IMR-90 (cell line): ENCODE measurements around the gene PRTFDC1. TPM values are rescaled to one million over a fixed set of nuclear protein-coding genes. Genes with fewer than 3 reads are reported as not detected.

Experiments used
- ATAC-seq: fragments of 200-7000 bp; cut with Tn5 transposase; 2 replicates; pipeline ENCODE4 v1.9.1; 2020; ENCODE audit warnings: low read depth, mild to moderate bottlenecking, moderate library complexity
- BruUV-seq: library from RNA; stranded (reverse); fragments of 400-500 nt; replicated peaks from 2 replicates; lab custom pipeline; 2021; lab: Mats Ljungman, UMichigan
- CTCF ChIA-PET: fragments of 300-600 bp; formaldehyde crosslinking; extraction: SDS; loops from one replicate; lab custom pipeline; 2021; ENCODE audit warnings: antibody characterized with exemption; lab: Yijun Ruan, JAX
- POLR2A ChIA-PET: fragments of 300-600 bp; sonication (Branson Sonifier 250); formaldehyde crosslinking; loops from one replicate; lab custom pipeline; 2022; ENCODE audit warnings: antibody characterized with exemption; ENCODE audit not compliant: unreplicated experiment; lab: Charles Lee
- DNase-seq: peaks from one replicate; pipeline ENCODE4 v3.0.0; 2013
- H2AFZ ChIP-seq: replicated peaks from 2 replicates; pipeline ENCODE3; 2013; ENCODE audit warnings: low read length, mild to moderate bottlenecking; ENCODE audit not compliant: poor library complexity
- H2AK5ac ChIP-seq: 2 replicates; pipeline ENCODE4 v1.6.1; 2013; ENCODE audit warnings: low read depth, low read length, inconsistent platforms
- H2AK9ac ChIP-seq: replicated peaks from 2 replicates; pipeline ENCODE3; 2013; ENCODE audit warnings: mild to moderate bottlenecking, low read depth, low read length, moderate library complexity; ENCODE audit not compliant: poor library complexity
- H2BK120ac ChIP-seq: 2 replicates; pipeline ENCODE4 v1.6.1; 2013; ENCODE audit warnings: low read depth, low read length, inconsistent platforms
- H2BK15ac ChIP-seq: 3 replicates; pipeline ENCODE4 v1.6.1; 2013; ENCODE audit warnings: low read depth, low read length, inconsistent platforms
- H2BK20ac ChIP-seq: 2 replicates; pipeline ENCODE4 v1.6.1; 2013; ENCODE audit warnings: low read depth, mild to moderate bottlenecking, inconsistent platforms, low read length, moderate library complexity
- H2BK5ac ChIP-seq: 2 replicates; pipeline ENCODE4 v1.6.1; 2013; ENCODE audit warnings: mild to moderate bottlenecking, low read depth, low read length, inconsistent platforms; ENCODE audit not compliant: poor library complexity, severe bottlenecking
- H3K14ac ChIP-seq: replicated peaks from 2 replicates; pipeline ENCODE4 v1.6.1; 2013; ENCODE audit warnings: low read depth, low read length, inconsistent platforms
- H3K18ac ChIP-seq: 2 replicates; pipeline ENCODE4 v1.6.1; 2013; ENCODE audit warnings: low read depth, low read length, control low read depth
- H3K23ac ChIP-seq: 2 replicates; pipeline ENCODE4 v1.6.1; 2013; ENCODE audit warnings: low read depth, low read length, inconsistent platforms
- H3K27ac ChIP-seq: 2 replicates; pipeline ENCODE4 v1.5.1; 2013; ENCODE audit warnings: mild to moderate bottlenecking, control low read depth, low read length; ENCODE audit not compliant: insufficient read depth
- H3K27me3 ChIP-seq: 2 replicates; pipeline ENCODE4 v1.6.1; 2013; ENCODE audit warnings: low read length; ENCODE audit not compliant: control insufficient read depth, insufficient read depth
- H3K36me3 ChIP-seq: 2 replicates; pipeline ENCODE4 v1.6.1; 2013; ENCODE audit warnings: low read length, mixed read lengths; ENCODE audit not compliant: control insufficient read depth, insufficient read depth
- H3K4ac ChIP-seq: 2 replicates; pipeline ENCODE4 v1.6.1; 2013; ENCODE audit warnings: low read depth, low read length, inconsistent platforms
- H3K4me1 ChIP-seq: 2 replicates; pipeline ENCODE4 v1.6.1; 2013; ENCODE audit warnings: low read length, mixed read lengths; ENCODE audit not compliant: control insufficient read depth, insufficient read depth
- H3K4me2 ChIP-seq: 2 replicates; pipeline ENCODE4 v1.6.1; 2013; ENCODE audit warnings: low read depth, mild to moderate bottlenecking, control low read depth, low read length, moderate library complexity
- H3K4me3 ChIP-seq: 2 replicates; pipeline ENCODE4 v1.5.1; 2013; ENCODE audit warnings: low read depth, mild to moderate bottlenecking, control low read depth, low read length, moderate library complexity; ENCODE audit not compliant: insufficient read depth
- H3K56ac ChIP-seq: 2 replicates; pipeline ENCODE4 v1.6.1; 2013; ENCODE audit warnings: low read length, inconsistent platforms; ENCODE audit not compliant: insufficient read depth; ENCODE audit errors: extremely low read depth
- H3K79me1 ChIP-seq, 2 experiments: 2 replicates each; pipeline ENCODE4 v1.6.1; 2013; ENCODE audit warnings: low read length in 2 of 2, inconsistent platforms in 1 of 2, low read depth in 1 of 2
- H3K9ac ChIP-seq: 2 replicates; pipeline ENCODE4 v1.6.1; 2013; ENCODE audit warnings: low read depth, low read length, control low read depth
- H3K9me1 ChIP-seq: 2 replicates; pipeline ENCODE4 v1.6.1; 2013; ENCODE audit warnings: low read length, inconsistent platforms; ENCODE audit not compliant: insufficient read depth
- H3K9me3 ChIP-seq: 2 replicates; pipeline ENCODE4 v1.6.1; 2013; ENCODE audit warnings: low read length; ENCODE audit not compliant: control insufficient read depth, insufficient read depth
- H4K20me1 ChIP-seq: 2 replicates; pipeline ENCODE4 v1.6.1; 2013; ENCODE audit warnings: low read length, inconsistent platforms; ENCODE audit not compliant: insufficient read depth
- H4K5ac ChIP-seq: 2 replicates; pipeline ENCODE4 v1.6.1; 2013; ENCODE audit warnings: mild to moderate bottlenecking, low read depth, low read length, control low read depth
- H4K8ac ChIP-seq, 2 experiments: 2 replicates each; pipeline ENCODE4 v1.6.1; 2013; ENCODE audit warnings: low read depth in 2 of 2, low read length in 2 of 2, control low read depth in 1 of 2, inconsistent platforms in 1 of 2
- H4K91ac ChIP-seq: 2 replicates; pipeline ENCODE4 v1.6.1; 2013; ENCODE audit warnings: low read depth, low read length, inconsistent platforms; ENCODE audit not compliant: insufficient read depth
- CEBPB ChIP-seq: IDR thresholded peaks from 2 replicates; pipeline ENCODE4 v1.6.1; 2012; ENCODE audit warnings: low read depth, low read length, improper control_type of control experiment
- MAFK ChIP-seq: IDR thresholded peaks from 2 replicates; pipeline ENCODE4 v1.6.1; 2012; ENCODE audit warnings: low read depth, low read length, improper control_type of control experiment
- MAZ ChIP-seq: IDR thresholded peaks from 2 replicates; pipeline ENCODE4 v1.6.1; 2012; ENCODE audit warnings: low read depth, mild to moderate bottlenecking, low read length, improper control_type of control experiment, moderate library complexity, borderline replicate concordance
- SMC3 ChIP-seq: fragments of 150-350 bp; IDR thresholded peaks from 2 replicates; pipeline ENCODE4 v1.6.1; 2016; ENCODE audit warnings: low read depth, mild to moderate bottlenecking, antibody characterized with exemption, low read length, moderate library complexity
- WGBS, 2 experiments: methylation state at CpG; one replicate each; pipeline versions ENCODE4 v1.1.5 to v1.1.7; 2013; ENCODE audit warnings: missing lambda C conversion rate in 2 of 2; ENCODE audit not compliant: insufficient read length in 1 of 2; ENCODE audit errors: extremely low coverage in 2 of 2; 5-methylcytosine and 5-hydroxymethylcytosine counted together
- dilution Hi-C: fragments of 300-500 bp; cut with HindIII; formaldehyde crosslinking; loops from one replicate; pipeline ENCODE4 v1.14.3; 2018; ENCODE audit warnings: low sequenced_read_pairs; ENCODE audit not compliant: unreplicated experiment
- in situ Hi-C: fragments of 300-500 bp; cut with MboI; formaldehyde crosslinking; loops from 3 replicates; pipeline ENCODE4 v1.14.3; 2019; ENCODE audit warnings: low sequenced_read_pairs, inconsistent platforms, mixed read lengths
- intact Hi-C: fragments of 100-400 bp; cut with micrococcal nuclease; formaldehyde crosslinking; loops from 2 replicates; pipeline ENCODE4 v1.10.0; 2022
- polyA plus RNA-seq, 3 experiments: library from polyadenylated mRNA; depleted of rRNA; stranded (reverse); fragments of >200 nt; gene quantifications; 2 replicates each; pipeline ENCODE4 v1.2.3, GENCODE V29; 2012; ENCODE audit warnings: low replicate concordance in 1 of 3
- total RNA-seq: library from RNA; depleted of rRNA; stranded (reverse); fragments of >200 nt; gene quantifications from 2 replicates; pipeline ENCODE4 v1.2.3, GENCODE V29; 2012
- TF ChIP-seq, protein P1 (sequence below): fragments of 150-350 bp; IDR thresholded peaks from 2 replicates; pipeline ENCODE4 v1.6.1; 2016; ENCODE audit warnings: low read depth, mild to moderate bottlenecking, low read length, moderate library complexity, borderline replicate concordance

Gene PRTFDC1
- total and polyA plus RNA-seq, 2 of the 4 experiments (the other 2 are of a cell fraction): 12.3 to 17.9 TPM

DNA sequence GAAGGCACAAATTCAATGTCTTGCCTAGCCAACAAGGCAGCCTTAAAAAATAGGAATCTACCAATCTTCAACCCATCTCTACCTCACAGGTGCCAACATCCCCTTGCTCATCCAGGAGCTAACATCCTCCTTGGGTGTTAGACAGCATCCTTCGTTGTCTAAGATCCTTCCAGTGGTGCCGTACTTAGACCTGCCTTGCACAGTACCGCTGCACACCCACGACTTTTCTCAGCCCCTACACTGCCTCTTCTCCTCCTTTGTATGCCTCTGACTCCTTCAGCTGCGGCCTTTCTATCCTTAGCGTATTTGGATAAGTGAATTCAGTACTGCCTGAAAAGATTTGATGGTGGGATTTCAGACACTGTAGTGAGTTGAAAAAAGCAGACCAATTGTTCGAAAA is 15.9 kb upstream of the PRTFDC1 start:
- intact Hi-C loops (no loop called here), dilution Hi-C loops (no loop called here), in situ Hi-C loops (loop anchor here (25.0 kb wide), 1 partner anchor 256 kb away; the partner anchor contains the start of gene ARHGAP21)
- H3K27me3 ChIP-seq: no peaks in the 10 kb centered on the region; the same call in 1 of the 2 replicates
- H3K14ac ChIP-seq: no peak overlapping the region
- H3K36me3 ChIP-seq: no peaks in the 10 kb centered on the region
- H3K9ac ChIP-seq: no peak overlapping the region
- no peak overlapping the region for H2AK9ac ChIP-seq
- no peak overlapping the region for H2BK5ac ChIP-seq
- no peak overlapping the region for H4K91ac ChIP-seq
- no peaks in the 10 kb centered on the region for H3K9me1 ChIP-seq
- no peak overlapping the region for H3K4me3 ChIP-seq
- no peak for TF ChIP-seq SMC3
- TF ChIP-seq, protein P1, sequence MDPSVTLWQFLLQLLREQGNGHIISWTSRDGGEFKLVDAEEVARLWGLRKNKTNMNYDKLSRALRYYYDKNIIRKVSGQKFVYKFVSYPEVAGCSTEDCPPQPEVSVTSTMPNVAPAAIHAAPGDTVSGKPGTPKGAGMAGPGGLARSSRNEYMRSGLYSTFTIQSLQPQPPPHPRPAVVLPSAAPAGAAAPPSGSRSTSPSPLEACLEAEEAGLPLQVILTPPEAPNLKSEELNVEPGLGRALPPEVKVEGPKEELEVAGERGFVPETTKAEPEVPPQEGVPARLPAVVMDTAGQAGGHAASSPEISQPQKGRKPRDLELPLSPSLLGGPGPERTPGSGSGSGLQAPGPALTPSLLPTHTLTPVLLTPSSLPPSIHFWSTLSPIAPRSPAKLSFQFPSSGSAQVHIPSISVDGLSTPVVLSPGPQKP: no peak
- TF ChIP-seq CEBPB: no peak
- no peak for TF ChIP-seq MAFK
- TF ChIP-seq MAZ: no peak
- H3K56ac ChIP-seq: no peak overlapping the region
- H4K20me1 ChIP-seq: no peaks in the 10 kb centered on the region
- H2AK5ac ChIP-seq: peak overlapping the region; percentile 13; the same call in 1 of the 2 replicates
- H4K5ac ChIP-seq: no peak overlapping the region; the same call in 1 of the 2 replicates
- no peak for DNase-seq
- no peak overlapping the region for H4K8ac ChIP-seq
- POLR2A ChIA-PET: no interaction called here
- H3K9me3 ChIP-seq: no peaks in the 10 kb centered on the region
- WGBS, 2 experiments: no CpG with 5 or more reads among the region's 7 CpGs
- no peak overlapping the region for H2AFZ ChIP-seq
- no peak overlapping the region for H2BK20ac ChIP-seq
- CTCF ChIA-PET: no interaction called here
- no peak overlapping the region for H2BK15ac ChIP-seq
- H3K4ac ChIP-seq: no peak overlapping the region
- no peaks in the 10 kb centered on the region for H3K4me1 ChIP-seq
- H3K27ac ChIP-seq: no peak overlapping the region
- ATAC-seq: no peak
- no peaks in the 10 kb centered on the region for H3K79me1 ChIP-seq
- no peak overlapping the region for H3K18ac ChIP-seq
- no peak overlapping the region for H3K4me2 ChIP-seq
- H2BK120ac ChIP-seq: no peak overlapping the region
- no peak overlapping the region for H3K23ac ChIP-seq
- BruUV-seq: no TSS peak
